GM18502 (cell line): ENCODE results near the gene CAMK1G.

ENCODE experiments used
- ATAC-seq: cut with Tn5 transposase; IDR thresholded peaks from one replicate; pipeline ENCODE4 v1.9.1; 2021; ENCODE audit warnings: mild to moderate bottlenecking; ENCODE audit not compliant: unreplicated experiment, poor library complexity

The CAMK1G gene

GRCh38 chr1:209583408-209583807, at the start of gene CAMK1G:
Gene CAMK1G (plus strand): TSS chr1:209583714. CDS start chr1:209594984, 11,270 bp downstream.
- no peak for ATAC-seq

- no peak for ATAC-seq
Observed at GRCh38 chr1:209534496-209535250, 48.8 kb upstream of the CAMK1G start.

- ATAC-seq = no peak
Observed at GRCh38 chr1:209536843-209537242, 46.7 kb upstream of the CAMK1G start.

GRCh38 chr1:209537336-209538114, 46.0 kb upstream of the CAMK1G start:
- ATAC-seq = no peak

DNA sequence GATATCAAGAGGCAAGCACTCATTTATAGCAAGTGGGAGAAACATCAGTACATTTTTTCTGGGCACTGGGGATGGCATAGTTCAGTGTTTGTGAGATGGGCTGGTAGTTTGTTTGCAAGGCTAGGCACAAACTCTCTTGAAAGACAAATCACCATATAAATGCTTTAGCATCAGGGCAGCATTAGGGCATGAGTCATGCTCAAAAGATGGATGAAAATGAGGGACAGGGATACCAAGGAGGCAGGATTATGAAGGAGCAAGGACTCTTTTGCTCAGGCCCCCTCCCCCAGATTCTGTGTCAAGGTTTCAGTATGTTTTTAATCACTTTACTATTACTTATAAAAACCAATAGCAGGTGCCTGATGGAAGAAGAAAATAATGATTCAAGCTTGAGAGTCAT, 43.9 kb upstream of the CAMK1G start:
- ATAC-seq = no peak

- ATAC-seq = no peak
Observed at GRCh38 chr1:209542585-209542984, 40.9 kb upstream of the CAMK1G start.

- ATAC-seq = no peak
Observed at GRCh38 chr1:209544098-209544497, 39.4 kb upstream of the CAMK1G start.

DNA sequence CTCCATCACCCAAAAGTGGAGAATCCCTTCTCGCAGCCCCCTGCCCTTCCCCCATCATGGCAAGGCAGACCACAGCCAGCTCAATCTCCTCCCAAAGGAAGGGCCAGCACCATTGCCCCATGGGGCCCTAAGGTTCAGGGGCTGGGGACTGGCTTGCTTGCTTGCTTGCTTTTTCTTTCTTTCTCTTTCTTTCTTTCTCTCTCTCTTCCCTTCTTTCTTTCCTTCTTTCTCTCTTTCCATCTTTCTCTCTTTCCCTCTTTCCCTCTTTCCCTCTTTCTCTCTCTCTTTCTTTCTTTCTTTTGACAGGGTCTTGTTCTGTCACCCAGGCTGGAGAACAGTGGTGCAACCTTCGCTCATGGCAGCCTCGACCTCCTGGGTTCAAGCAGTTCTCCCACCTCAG, 38.1 kb upstream of the CAMK1G start:
- no peak for ATAC-seq

DNA sequence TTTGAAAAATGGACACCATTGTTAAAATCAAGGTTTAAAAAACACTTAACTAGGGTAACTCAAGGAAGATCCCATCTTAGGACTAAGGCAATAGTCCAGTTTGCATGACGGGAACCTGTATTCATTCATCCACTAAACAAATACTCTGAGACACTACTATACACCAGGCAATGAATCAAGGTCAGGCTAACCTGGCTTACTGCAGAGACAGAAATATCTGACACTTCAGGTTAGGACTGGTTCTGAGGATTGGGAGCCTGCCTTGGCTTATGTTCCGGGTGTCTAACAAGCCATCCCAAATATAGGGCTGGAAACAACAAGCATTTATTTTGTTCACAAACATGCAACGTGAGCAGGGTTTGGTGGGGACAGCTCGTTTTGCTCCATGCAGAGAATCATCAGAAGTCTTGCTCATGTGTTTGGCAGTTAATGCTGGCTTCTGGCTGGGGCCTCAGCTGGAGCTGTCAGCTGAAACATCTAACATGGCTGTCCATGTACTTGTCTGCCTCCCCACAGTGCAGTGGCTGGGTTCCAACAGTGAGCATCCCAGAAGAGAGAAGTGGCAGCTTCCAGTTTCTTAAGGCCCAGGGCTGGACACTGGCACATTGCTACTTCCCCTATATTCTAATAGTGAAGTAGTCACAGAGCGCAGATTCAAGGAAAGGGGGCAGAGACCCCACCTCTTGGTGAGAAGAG, 37.0 kb upstream of the CAMK1G start:
- no peak for ATAC-seq

GRCh38 chr1:209547626-209548025, 35.9 kb upstream of the CAMK1G start:
- ATAC-seq = no peak

DNA sequence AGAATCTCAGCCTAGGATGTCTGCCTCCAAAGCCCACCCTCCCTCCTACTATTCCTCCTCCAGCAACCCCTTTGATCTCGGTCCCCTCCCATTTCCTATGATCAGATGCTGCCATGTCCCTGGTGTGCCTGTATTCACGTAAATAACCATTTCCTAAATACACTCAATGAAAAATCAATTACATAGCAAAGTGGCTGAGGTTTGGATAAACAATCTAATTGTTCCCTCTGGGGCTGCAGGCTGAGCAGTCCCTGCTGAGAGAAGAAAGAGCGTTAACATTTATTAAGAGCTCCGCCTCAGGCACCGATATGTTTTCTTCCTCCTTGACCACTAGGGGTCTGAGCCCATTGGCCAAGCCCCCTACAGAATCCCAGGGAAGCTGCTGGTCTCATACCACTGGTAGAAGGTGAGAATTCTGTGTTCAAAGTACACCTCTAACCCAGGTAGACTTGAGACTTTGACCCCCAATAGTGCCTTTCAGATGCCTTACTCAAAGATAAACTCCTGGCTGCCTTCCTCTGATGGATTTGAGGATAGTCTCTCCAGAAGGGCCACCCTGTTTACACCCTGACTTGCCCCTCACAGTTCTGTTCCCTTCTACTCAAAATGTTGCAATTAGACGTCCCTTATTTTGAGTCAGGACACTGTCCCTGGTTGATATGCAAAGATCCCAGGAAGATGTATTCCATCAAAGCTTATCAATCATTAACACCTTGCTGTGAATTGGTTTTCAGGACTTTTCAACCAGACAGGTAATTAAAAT, 33.9 kb upstream of the CAMK1G start:
- no peak for ATAC-seq

GRCh38 chr1:209550519-209550918, 33.0 kb upstream of the CAMK1G start:
- ATAC-seq = no peak

DNA sequence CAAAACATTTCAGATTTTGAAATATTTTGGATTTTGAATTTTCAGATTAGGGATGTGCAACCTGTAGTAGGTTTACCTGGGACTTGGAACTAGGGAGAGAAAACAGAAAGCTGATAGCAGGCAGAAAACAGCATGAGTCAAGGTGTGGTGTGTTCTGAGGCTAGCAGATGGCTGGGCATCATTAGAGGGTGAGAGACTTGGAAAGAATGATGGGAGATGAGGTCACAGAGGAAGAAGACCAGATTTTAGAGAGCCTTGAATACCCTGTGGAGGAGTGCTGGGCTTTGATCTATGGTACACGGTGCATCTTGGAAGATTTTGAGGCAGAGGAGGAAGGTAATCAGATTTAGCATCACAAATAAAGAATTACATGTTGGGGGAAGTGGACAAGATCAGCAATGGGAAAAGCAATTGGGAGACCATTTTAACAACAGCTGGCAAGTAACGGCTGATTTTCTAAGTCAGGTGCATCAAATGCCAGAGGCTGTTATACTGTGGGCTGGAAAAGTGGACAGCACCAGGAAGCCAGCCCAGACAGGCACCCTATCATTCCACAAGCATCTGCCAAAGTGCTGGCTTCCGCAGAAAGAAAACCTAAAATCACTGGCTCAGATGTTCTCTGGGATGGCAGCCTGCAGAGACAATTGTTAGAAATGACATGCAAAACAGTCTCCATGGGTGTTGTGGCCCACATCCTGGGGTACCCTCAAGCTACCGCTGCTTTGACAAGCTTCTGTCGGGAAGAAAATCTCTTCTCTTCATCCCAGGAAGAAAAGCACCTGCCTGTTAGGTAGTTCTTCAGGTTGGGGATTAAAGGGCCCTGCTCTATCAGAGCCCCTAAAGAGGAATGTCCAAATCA, 30.9 kb upstream of the CAMK1G start:
- no peak for ATAC-seq

GRCh38 chr1:209554761-209555611, 28.5 kb upstream of the CAMK1G start:
- ATAC-seq = no peak

DNA sequence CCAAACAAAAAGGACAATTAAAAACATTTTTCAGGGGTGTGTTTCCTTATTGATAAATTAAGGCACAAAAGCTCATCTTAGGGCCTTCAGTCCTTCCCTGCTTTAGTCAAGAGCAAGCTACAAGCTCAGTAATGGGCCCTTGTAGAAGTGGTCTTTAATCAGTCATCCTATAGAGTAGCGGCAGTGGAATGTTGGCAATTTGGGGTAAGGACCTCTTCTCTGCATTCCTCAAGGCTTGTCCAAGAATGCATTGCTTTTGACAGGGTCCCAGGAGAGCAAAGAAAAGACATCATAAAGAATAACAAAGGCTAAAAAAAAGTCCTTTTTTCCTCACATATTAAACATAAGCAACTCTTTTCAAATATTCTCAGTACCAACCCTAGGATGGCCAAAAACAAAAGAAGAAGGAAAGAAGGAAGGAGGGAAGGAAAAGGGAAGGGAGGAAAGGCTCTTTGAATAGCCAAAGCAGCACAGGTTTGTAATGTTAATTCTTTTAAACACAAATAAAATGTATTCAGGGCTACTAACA, 27.3 kb upstream of the CAMK1G start:
- no peak for ATAC-seq

GRCh38 chr1:209557221-209557620, 26.3 kb upstream of the CAMK1G start:
- no peak for ATAC-seq

- no peak for ATAC-seq
Observed at GRCh38 chr1:209560529-209560928, 23.0 kb upstream of the CAMK1G start.

DNA sequence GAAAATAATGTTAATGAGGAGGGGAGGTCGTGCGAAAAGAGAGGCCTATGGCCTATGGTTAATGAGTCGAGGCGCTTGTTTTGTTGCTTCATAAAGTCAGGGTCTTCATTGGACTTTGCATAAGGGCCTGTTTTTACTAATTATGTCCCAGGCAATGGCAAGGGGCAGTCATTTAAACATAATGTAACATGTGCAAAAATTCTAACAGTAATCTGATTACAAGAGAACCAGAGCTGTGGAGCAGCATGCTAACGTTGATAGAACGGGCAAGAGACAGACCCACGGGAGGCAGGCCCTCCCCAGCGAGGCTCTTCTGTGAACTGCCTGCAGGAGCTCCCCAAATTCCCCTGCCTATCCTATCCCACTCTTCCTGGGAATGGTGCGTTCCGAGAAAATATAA, 22.6 kb upstream of the CAMK1G start:
- ATAC-seq = no peak
